ENCODE data around the gene CDK2AP2. TPM values are rescaled to one million over a fixed set of nuclear protein-coding genes. Genes with fewer than 3 reads are reported as not detected.

Gene CDK2AP2
- total and polyA plus RNA-seq, 2 donors (not counting 3 experiments of a cell fraction or from before 2014, with no cell fraction given), result 81.2 to 143 TPM

GRCh38 chr11:67495234-67496005 is 12.5 kb downstream of the CDK2AP2 start:
- Histone ChIP-seq H3K9ac (replicated peaks; ENCODE audit: extremely low read depth, insufficient read depth, low read length) (no peak overlapping the region), H3K79me2 (ENCODE audit: control insufficient read depth, insufficient read depth, low read length) (no peaks in the 10 kb centered on the region), H3K9me3 (replicated peaks; ENCODE audit: control insufficient read depth, insufficient read depth, low read length) (no peaks in the 10 kb centered on the region), H3K27me3 (ENCODE audit: control insufficient read depth in 2 of 2, insufficient read depth in 2 of 2, low read length in 2 of 2) (no peaks in the 10 kb centered on the region), H3K4me1 (ENCODE audit: control insufficient read depth, extremely low read depth, insufficient read depth, low read length) (no peaks in the 10 kb centered on the region), H3K27ac (ENCODE audit: insufficient read depth, low read depth, low read length) (no peak overlapping the region), H4K20me1 (replicated peaks; ENCODE audit: control insufficient read depth, extremely low read depth, insufficient read depth, low read length) (no peaks in the 10 kb centered on the region), H2AFZ (ENCODE audit: low read depth, low read length) (no peak overlapping the region), H3K4me3 (replicated peaks in 1 of 3; ENCODE audit: insufficient read depth in 1 of 3, low read depth in 1 of 3, low read length in 3 of 3) (no peak overlapping the region), H3K36me3 (ENCODE audit: control insufficient read depth in 2 of 2, extremely low read depth in 1 of 2, insufficient read depth in 2 of 2, low read length in 2 of 2) (peaks cover 0 to 3% of the 10 kb centered on the region in 2 experiments), H3K9me1 (replicated peaks; ENCODE audit: control insufficient read depth, extremely low read depth, insufficient read depth, low read length) (no peaks in the 10 kb centered on the region), H3K4me2 (ENCODE audit: insufficient read depth, low read length) (no peak overlapping the region)
- no peak for DNase-seq (ENCODE audit: low read depth, low spot score)
- no peak for FAIRE-seq
- CTCF ChIA-PET, result no interaction called here
- dilution Hi-C loops (cut with MboI; ENCODE audit: extremely low pct_ligation_motif_present, low sequenced_read_pairs), result no loop called here
- BruUV-seq (replicated peaks), result no TSS peak
- intact Hi-C loops (cut with micrococcal nuclease), result no loop called here
- TF ChIP-seq GATA2 (IDR thresholded peaks at IDR 0.05; ENCODE audit: insufficient read depth, insufficient read length, low read depth, low read length) (no peak), MAX (IDR thresholded peaks at IDR 0.05; ENCODE audit: insufficient read depth, insufficient read length) (no peak), POLR2AphosphoS5 (IDR thresholded peaks at IDR 0.05; ENCODE audit: insufficient read depth, low read depth, low read length) (no peak), JUN (IDR thresholded peaks at IDR 0.05; ENCODE audit: borderline replicate concordance, insufficient read depth, insufficient read length, low read depth) (no peak), FOS (IDR thresholded peaks at IDR 0.05; ENCODE audit: borderline replicate concordance, insufficient read depth, low read length) (no peak), POLR2A (IDR thresholded peaks at IDR 0.05; ENCODE audit: low read depth, low read length) (no peak), EZH2 (IDR thresholded peaks at IDR 0.05; ENCODE audit: borderline replicate concordance, low read depth, low read length, severe bottlenecking) (no peak), MYC (IDR thresholded peaks at IDR 0.05; ENCODE audit: low read depth, low read length) (no peak)
- TF ChIP-seq, protein P1, sequence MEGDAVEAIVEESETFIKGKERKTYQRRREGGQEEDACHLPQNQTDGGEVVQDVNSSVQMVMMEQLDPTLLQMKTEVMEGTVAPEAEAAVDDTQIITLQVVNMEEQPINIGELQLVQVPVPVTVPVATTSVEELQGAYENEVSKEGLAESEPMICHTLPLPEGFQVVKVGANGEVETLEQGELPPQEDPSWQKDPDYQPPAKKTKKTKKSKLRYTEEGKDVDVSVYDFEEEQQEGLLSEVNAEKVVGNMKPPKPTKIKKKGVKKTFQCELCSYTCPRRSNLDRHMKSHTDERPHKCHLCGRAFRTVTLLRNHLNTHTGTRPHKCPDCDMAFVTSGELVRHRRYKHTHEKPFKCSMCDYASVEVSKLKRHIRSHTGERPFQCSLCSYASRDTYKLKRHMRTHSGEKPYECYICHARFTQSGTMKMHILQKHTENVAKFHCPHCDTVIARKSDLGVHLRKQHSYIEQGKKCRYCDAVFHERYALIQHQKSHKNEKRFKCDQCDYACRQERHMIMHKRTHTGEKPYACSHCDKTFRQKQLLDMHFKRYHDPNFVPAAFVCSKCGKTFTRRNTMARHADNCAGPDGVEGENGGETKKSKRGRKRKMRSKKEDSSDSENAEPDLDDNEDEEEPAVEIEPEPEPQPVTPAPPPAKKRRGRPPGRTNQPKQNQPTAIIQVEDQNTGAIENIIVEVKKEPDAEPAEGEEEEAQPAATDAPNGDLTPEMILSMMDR (IDR thresholded peaks at IDR 0.05; ENCODE audit: extremely low read depth in 1 of 2, insufficient read depth in 1 of 2, low read depth in 1 of 2, low read length in 2 of 2), result no peak
- POLR2A ChIA-PET, result no interaction called here

Data from endothelial cell of umbilical vein (primary cell).